ENCODE results near the gene CTXN1.

DNA sequence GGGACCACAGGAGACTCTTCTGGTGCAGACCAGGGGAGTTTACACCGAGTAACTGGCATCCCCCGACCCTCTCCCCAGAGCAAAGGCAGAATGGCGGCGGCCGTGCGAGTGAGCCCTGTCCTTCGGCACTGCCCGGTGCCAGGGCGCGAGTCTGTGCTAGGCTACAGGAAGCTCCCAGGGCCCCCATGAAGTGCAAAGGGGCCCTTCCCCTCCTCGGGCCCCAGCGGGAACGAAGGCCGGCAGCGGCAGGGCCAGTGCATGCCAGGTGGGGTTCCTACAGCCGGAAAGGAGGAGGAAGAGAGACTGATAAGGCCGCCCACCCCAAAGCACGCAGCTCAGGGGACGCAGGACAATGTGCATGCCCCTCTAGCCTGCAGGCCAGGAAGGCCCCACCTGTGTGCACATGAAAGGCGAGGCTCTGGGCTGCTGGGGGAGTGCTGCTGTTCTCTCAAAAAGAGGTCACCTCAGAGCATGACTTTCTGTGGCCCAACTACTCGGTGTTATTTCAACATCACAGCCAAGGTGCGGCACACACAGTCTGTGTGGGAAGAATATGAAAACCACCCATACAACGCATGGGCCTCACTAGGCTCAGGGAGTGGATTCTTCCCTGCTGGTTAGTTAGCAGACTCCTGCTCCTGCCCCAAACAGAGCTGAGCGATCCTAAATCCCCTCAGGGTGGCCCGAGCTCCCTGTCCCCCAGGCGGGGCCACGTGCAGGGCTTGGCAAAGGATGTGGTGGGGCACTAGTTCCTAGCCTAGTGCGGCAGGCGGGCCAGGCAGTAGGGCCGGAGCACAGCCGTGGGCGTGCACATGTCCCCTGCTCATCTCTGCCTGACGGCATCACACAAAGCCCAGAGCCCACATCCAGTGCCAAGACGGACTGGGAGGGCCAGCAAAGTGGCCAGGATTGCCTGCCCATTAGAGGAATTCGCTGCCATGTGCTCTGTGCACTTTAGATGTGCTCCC, 45.9 kb upstream of the CTXN1 start:
- TF ChIP-seq GATA2 (IDR thresholded peaks at IDR 0.05; ENCODE audit: low read depth, low read length): no peak
- no peak for TF ChIP-seq GATA3 (IDR thresholded peaks at IDR 0.05; ENCODE audit: low read depth, low read length)
